SK-N-SH (cell line): Measurements from ENCODE around the gene CSRP1. TPM values are rescaled to one million over a fixed set of nuclear protein-coding genes. Genes with fewer than 3 reads are reported as not detected.

Source experiments
- CTCF ChIA-PET: fragments of 300-600, 350-600 bp; formaldehyde crosslinking; extraction: SDS; loops from one replicate; lab custom pipeline; 2021; lab: Yijun Ruan, JAX
- POLR2A ChIA-PET: fragments of 350-600 bp; sonication (Branson Sonifier 250); formaldehyde crosslinking; extraction: SDS; loops from one replicate; lab custom pipeline; 2020; ENCODE audit warnings: antibody characterized with exemption, inconsistent platforms; lab: Yijun Ruan, JAX
- DNase-seq: peaks from one replicate; pipeline ENCODE4 v3.0.0; 2012
- H2AFZ ChIP-seq: fragments of 200-600 bp; sonication (generic); 2 replicates; pipeline ENCODE4 v1.8.1; 2016; ENCODE audit warnings: antibody characterized with exemption, mild to moderate bottlenecking, low read depth
- H3F3A ChIP-seq: fragments of 200-600 bp; sonication (generic); replicated peaks from 2 replicates; pipeline ENCODE3; 2016; ENCODE audit warnings: antibody characterized with exemption, mild to moderate bottlenecking; ENCODE audit not compliant: insufficient read depth
- H3K27ac ChIP-seq, 2 experiments: fragments of 200-500 bp in 1 of 2; fragments of 200-600 bp in 1 of 2; sonication (Bioruptor generic) in 1 of 2; sonication (generic), shearing (Covaris generic) in 1 of 2; 2 replicates each; pipeline versions ENCODE4 v1.5.1 to v1.6.1; 2014 to 2016; ENCODE audit warnings: low read depth in 2 of 2, inconsistent platforms in 1 of 2, low read length in 1 of 2, mild to moderate bottlenecking in 1 of 2, mixed read lengths in 1 of 2
- H3K27me3 ChIP-seq: fragments of 200-600 bp; sonication (generic), shearing (Covaris generic); 2 replicates; pipeline ENCODE4 v1.6.1; 2016; ENCODE audit warnings: mixed run types; ENCODE audit not compliant: insufficient read depth
- H3K36me3 ChIP-seq, 2 experiments: fragments of 200-500 bp in 1 of 2; fragments of 200-600 bp in 1 of 2; sonication (Bioruptor generic) in 1 of 2; sonication (generic) in 1 of 2; replicated peaks in 1 of 2; 2 replicates each; pipeline versions ENCODE3 to v1.5.1; 2014 to 2016; ENCODE audit warnings: low read length in 1 of 2, mild to moderate bottlenecking in 1 of 2; ENCODE audit not compliant: insufficient read depth in 2 of 2, control insufficient read depth in 1 of 2
- H3K4me1 ChIP-seq, 2 experiments: fragments of 200-500 bp in 1 of 2; fragments of 200-600 bp in 1 of 2; sonication (Bioruptor generic) in 1 of 2; sonication (generic), shearing (Covaris generic) in 1 of 2; 2 replicates each; pipeline versions ENCODE4 v1.5.1 to v1.6.1; 2014 to 2016; ENCODE audit warnings: low read depth in 1 of 2, low read length in 1 of 2, mixed run types in 1 of 2; ENCODE audit not compliant: insufficient read depth in 2 of 2, control insufficient read depth in 1 of 2
- H3K4me2 ChIP-seq: fragments of 200-600 bp; sonication (generic), shearing (Covaris generic); 2 replicates; pipeline ENCODE4 v1.6.1; 2017; ENCODE audit warnings: mixed run types
- H3K4me3 ChIP-seq, 2 experiments: fragments of 200-500 bp in 1 of 2; fragments of 200-600 bp in 1 of 2; sonication (Bioruptor generic) in 1 of 2; sonication (generic), shearing (Covaris generic) in 1 of 2; 2 replicates each; pipeline versions ENCODE4 v1.5.1 to v1.8.1; 2014 to 2016; ENCODE audit warnings: low read depth in 2 of 2, inconsistent platforms in 1 of 2, low read length in 1 of 2, mild to moderate bottlenecking in 1 of 2, mixed read lengths in 1 of 2, moderate library complexity in 1 of 2
- H3K79me2 ChIP-seq: fragments of 200-600 bp; sonication (generic); 2 replicates; pipeline ENCODE4 v1.8.1; 2017; ENCODE audit warnings: mild to moderate bottlenecking; ENCODE audit not compliant: insufficient read depth
- H3K9ac ChIP-seq: fragments of 200-600 bp; sonication (generic); 2 replicates; pipeline ENCODE4 v1.6.1; 2017; ENCODE audit warnings: mixed run types
- H3K9me2 ChIP-seq: fragments of 200-600 bp; sonication (generic); 2 replicates; pipeline ENCODE4 v1.6.1; 2017; ENCODE audit warnings: mixed run types
- H3K9me3 ChIP-seq: fragments of 200-600 bp; sonication (generic); 2 replicates; pipeline ENCODE4 v1.6.1; 2017; ENCODE audit warnings: mixed run types, mild to moderate bottlenecking, moderate library complexity
- H4K20me1 ChIP-seq: fragments of 200-600 bp; sonication (generic); 2 replicates; pipeline ENCODE4 v1.6.1; 2017; ENCODE audit warnings: mild to moderate bottlenecking, mixed run types; ENCODE audit not compliant: insufficient read depth
- CHD2 ChIP-seq: fragments of 150-350 bp; IDR thresholded peaks from 2 replicates; pipeline ENCODE4 v1.6.1; 2018; ENCODE audit warnings: low read length; ENCODE audit not compliant: partially characterized antibody
- CTCF ChIP-seq: fragments of 200-600 bp; sonication (generic); IDR thresholded peaks from 2 replicates; pipeline ENCODE4 v1.6.1; 2017; ENCODE audit warnings: antibody characterized with exemption, mild to moderate bottlenecking, moderate library complexity
- EP300 ChIP-seq, 2 experiments: IDR thresholded peaks; 2 replicates each; pipeline versions ENCODE4 v1.4.0 to v1.6.1; 2012; ENCODE audit warnings: borderline replicate concordance in 1 of 2, low read depth in 1 of 2, low read length in 1 of 2
- FOSL2 ChIP-seq: IDR thresholded peaks from 2 replicates; pipeline ENCODE4 v1.4.0; 2012; ENCODE audit warnings: low read depth, mild to moderate bottlenecking, moderate library complexity, borderline replicate concordance
- FOXM1 ChIP-seq: IDR thresholded peaks from 2 replicates; pipeline ENCODE4 v1.4.0; 2012; ENCODE audit warnings: low read depth, mild to moderate bottlenecking
- GATA2 ChIP-seq: sonication (generic); formaldehyde crosslinking; IDR thresholded peaks from 2 replicates; pipeline ENCODE4 v1.5.0; 2020; ENCODE audit warnings: mild to moderate bottlenecking, missing genetic modification reagents
- JUND ChIP-seq: IDR thresholded peaks from 2 replicates; pipeline ENCODE4 v1.4.0; 2012
- MAX ChIP-seq: IDR thresholded peaks from 2 replicates; pipeline ENCODE4 v1.4.0; 2012; ENCODE audit warnings: low read depth
- NFIC ChIP-seq: IDR thresholded peaks from 2 replicates; pipeline ENCODE4 v1.4.0; 2012; ENCODE audit warnings: borderline replicate concordance
- PBX3 ChIP-seq: IDR thresholded peaks from 2 replicates; pipeline ENCODE4; 2012
- POLR2AphosphoS5 ChIP-seq: IDR thresholded peaks from 2 replicates; pipeline ENCODE4 v1.6.1; 2012; ENCODE audit warnings: low read depth, low read length
- RAD21 ChIP-seq: IDR thresholded peaks from 2 replicates; pipeline ENCODE4 v1.6.1; 2012; ENCODE audit warnings: mild to moderate bottlenecking, low read length
- REST ChIP-seq: IDR thresholded peaks from 2 replicates; pipeline ENCODE4 v1.6.1; 2012; ENCODE audit warnings: mild to moderate bottlenecking, low read depth, low read length, moderate library complexity
- SIN3A ChIP-seq: IDR thresholded peaks from 2 replicates; pipeline ENCODE4 v1.6.1; 2012; ENCODE audit warnings: low read depth, mild to moderate bottlenecking, low read length, moderate library complexity, borderline replicate concordance
- SMC3 ChIP-seq: IDR thresholded peaks from 2 replicates; pipeline ENCODE4 v1.6.1; 2012; ENCODE audit warnings: low read depth, low read length, improper control_type of control experiment
- USF2 ChIP-seq: fragments of 150-350 bp; IDR thresholded peaks from 2 replicates; pipeline ENCODE4 v1.6.1; 2017; ENCODE audit warnings: antibody characterized with exemption, low read length, low read depth, borderline replicate concordance
- YY1 ChIP-seq: IDR thresholded peaks from 2 replicates; pipeline ENCODE4 v1.4.0; 2012; ENCODE audit warnings: low read depth, mild to moderate bottlenecking
- WGBS: methylation state at CpG from one replicate; pipeline ENCODE4 v1.1.6; 2017; ENCODE audit warnings: low lambda C conversion rate; 5-methylcytosine and 5-hydroxymethylcytosine counted together
- polyA plus RNA-seq, 3 experiments: library from polyadenylated mRNA; depleted of rRNA; stranded (reverse); fragments of >200 nt; gene quantifications; 2 replicates each; pipeline ENCODE4 v1.2.3, GENCODE V29; 2012

CSRP1 gene
- polyA plus RNA-seq, 1 of the 3 experiments (the other 2 are of a cell fraction) = 373 TPM

GRCh38 chr1:201537467-201537866 is 30.5 kb upstream of the CSRP1 start:
- peak overlapping the region; percentile 41; the same call in 1 of the 2 replicates for H3K9ac ChIP-seq
- no peaks in the 10 kb centered on the region for H3K36me3 ChIP-seq
- POLR2A ChIA-PET = interaction anchor here (1.9 kb wide), 1 partner anchor 112 kb away, joined by 5 read pairs; no protein-coding TSS in a partner anchor
- peaks cover 51% of the 10 kb centered on the region for H3K79me2 ChIP-seq
- no peaks in the 10 kb centered on the region for H3K27me3 ChIP-seq
- H3K27ac ChIP-seq = peak overlapping the region; percentile 56 to 94; a peak in 3 of 4 replicates
- no peak for DNase-seq
- peaks cover 71% of the 10 kb centered on the region for H3F3A ChIP-seq
- H3K9me2 ChIP-seq = no peaks in the 10 kb centered on the region
- WGBS = 100% methylated on average over 4 of the region's 4 CpGs
- TF ChIP-seq RAD21 = no peak
- no peak for TF ChIP-seq GATA2 (CRISPR knock-in tag)
- no peak for TF ChIP-seq YY1
- no peak for TF ChIP-seq CHD2
- no peak for TF ChIP-seq CTCF
- TF ChIP-seq EP300 (IDR thresholded peaks at IDR 0.05; ENCODE audit: borderline replicate concordance in 1 of 2, low read depth in 1 of 2, low read length in 1 of 2) = no peak
- TF ChIP-seq MAX = no peak
- no peak for TF ChIP-seq FOXM1
- no peak for TF ChIP-seq NFIC
- no peak for TF ChIP-seq POLR2AphosphoS5
- no peak for TF ChIP-seq SIN3A
- TF ChIP-seq USF2 = no peak
- TF ChIP-seq FOSL2 = no peak
- TF ChIP-seq REST = no peak
- no peak for TF ChIP-seq PBX3
- TF ChIP-seq JUND = no peak
- TF ChIP-seq SMC3 = no peak
- H2AFZ ChIP-seq = no peak overlapping the region
- H4K20me1 ChIP-seq = no peaks in the 10 kb centered on the region; the same call in 1 of the 2 replicates
- peaks cover 30 to 35% of the 10 kb centered on the region in 2 experiments for H3K4me1 ChIP-seq
- H3K9me3 ChIP-seq = no peaks in the 10 kb centered on the region
- CTCF ChIA-PET = interaction anchor here (0.6 to 14.0 kb wide), 7 partner anchors 21 to 358 kb away, joined by 3 to 196 read pairs (median 14); no protein-coding TSS in a partner anchor
- H3K4me2 ChIP-seq = peak overlapping the region; percentile 93
- H3K4me3 ChIP-seq = no peak overlapping the region
